ENCODE measurements around the gene PROS1. TPM values are rescaled to one million over a fixed set of nuclear protein-coding genes. Genes with fewer than 3 reads are reported as not detected.
"Not testable (repeated sequence)": the region's sequence is repeated elsewhere in the genome, so short reads cannot be mapped to it uniquely, and the experiment has no call there.

Gene PROS1
- total RNA-seq, 6 experiments from 2014 or later: 157 to 215 (median 183) TPM

- DNase-seq: no peak
- no peaks in the 10 kb centered on the region for H3K9me3 ChIP-seq
- no peak overlapping the region for H3K27ac ChIP-seq
- H3K4me3 ChIP-seq: no peak overlapping the region
- no peak for ATAC-seq
- TF ChIP-seq POLR2A (IDR thresholded peaks at IDR 0.05) (no peak), CTCF (IDR thresholded peaks at IDR 0.05) (no peak)
- WGBS (ENCODE audit: insufficient coverage, low coverage, low lambda C conversion rate, missing lambda C conversion rate): 27% methylated on average over 1 of the region's 3 CpGs
- H3K27me3 ChIP-seq: no peaks in the 10 kb centered on the region
- intact Hi-C loops (cut with DNase I): no loop called here
- peaks cover 0 to 5% (median 2%) of the 10 kb centered on the region in 4 donors for H3K36me3 ChIP-seq
- H3K4me1 ChIP-seq: peaks cover 0 to 11% (median 5%) of the 10 kb centered on the region in 4 donors
Observed at GRCh38 chr3:93969443-93969842, 4.3 kb downstream of the PROS1 start.

DNA sequence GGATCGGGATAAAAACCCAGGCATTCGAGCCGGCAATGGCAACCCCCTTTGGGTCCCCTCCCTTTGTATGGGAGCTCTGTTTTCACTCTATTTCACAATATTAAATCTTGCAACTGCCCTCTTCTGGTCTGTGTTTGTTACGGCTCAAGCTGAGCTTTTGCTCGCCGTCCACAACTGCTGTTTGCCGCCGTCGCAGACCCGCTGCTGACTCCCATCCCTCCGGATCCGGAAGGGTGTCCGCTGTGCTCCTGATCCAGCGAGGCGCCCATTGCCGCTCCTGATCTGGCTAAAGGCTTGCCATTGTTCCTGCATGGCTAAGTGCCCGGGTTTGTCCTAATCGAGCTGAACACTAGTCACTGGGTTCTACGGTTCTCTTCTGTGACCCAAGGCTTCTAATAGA is 8.6 kb downstream of the PROS1 start:
- H3K36me3 ChIP-seq; ATAC-seq; DNase-seq; H3K9me3 ChIP-seq; H3K4me3 ChIP-seq; H3K27me3 ChIP-seq; H3K27ac ChIP-seq; intact Hi-C loops (cut with DNase I): not testable (repeated sequence)
- H3K4me1 ChIP-seq: peaks cover 0 to 31% (median 16%) of the 10 kb centered on the region in 4 donors
- 95% methylated on average over 19 of the region's 19 CpGs for WGBS (ENCODE audit: insufficient coverage, low coverage, low lambda C conversion rate, missing lambda C conversion rate)

DNA sequence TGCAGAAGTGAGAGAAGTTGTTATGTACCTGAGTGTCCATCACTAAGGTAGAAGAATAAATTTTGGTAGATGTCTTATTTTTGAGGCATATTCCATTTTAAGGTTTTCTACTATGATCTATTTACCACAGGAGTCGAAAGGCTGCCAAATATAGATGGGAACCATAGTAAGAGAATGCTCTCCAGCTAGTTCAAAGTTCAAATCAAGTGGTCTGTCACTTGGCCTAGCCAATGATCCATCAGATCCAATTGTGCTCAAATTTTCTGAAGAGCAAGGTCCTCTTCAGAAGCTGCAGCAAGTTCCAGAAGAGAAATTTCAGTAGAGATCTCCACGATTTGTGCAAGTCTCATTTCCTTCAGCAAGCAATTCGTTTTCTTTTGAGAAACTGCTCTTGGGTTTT is 10.9 kb downstream of the PROS1 start:
- DNase-seq (no peak), ATAC-seq (peak in 3 of 4 donors; percentile 27 to 67 (median 53))
- H3K27ac ChIP-seq: peak overlapping the region in 1 of 3 donors; percentile 51
- intact Hi-C loops (cut with DNase I): no loop called here
- peaks cover 0 to 5% (median 3%) of the 10 kb centered on the region in 4 donors for H3K36me3 ChIP-seq
- H3K4me3 ChIP-seq: no peak overlapping the region
- no peaks in the 10 kb centered on the region for H3K9me3 ChIP-seq
- 43% methylated on average over 3 of the region's 3 CpGs for WGBS (ENCODE audit: insufficient coverage, low coverage, low lambda C conversion rate, missing lambda C conversion rate)
- H3K27me3 ChIP-seq: no peaks in the 10 kb centered on the region
- H3K4me1 ChIP-seq: peaks cover 0 to 35% (median 14%) of the 10 kb centered on the region in 4 donors
- TF ChIP-seq POLR2A (IDR thresholded peaks at IDR 0.05): no peak
- TF ChIP-seq CTCF (IDR thresholded peaks at IDR 0.05): no peak

DNA sequence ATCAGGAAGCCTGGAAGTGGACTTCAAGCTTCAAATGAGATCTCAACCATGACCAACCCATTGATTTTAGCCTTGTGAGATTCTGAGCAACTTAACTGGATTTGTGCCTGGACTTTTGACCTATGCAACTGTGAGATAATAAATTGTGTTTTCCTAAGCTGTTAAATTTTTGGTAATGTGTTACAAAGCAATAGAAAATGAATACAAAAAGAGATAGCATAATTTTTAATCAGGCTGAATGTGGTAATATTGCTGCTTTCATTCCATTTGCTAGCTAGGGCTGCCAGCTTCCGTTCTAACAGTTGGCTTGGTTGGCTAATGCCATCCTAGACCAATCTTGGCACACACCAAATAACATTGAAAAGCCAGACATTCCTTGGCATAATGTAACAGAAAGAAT is 12.2 kb downstream of the PROS1 start:
- TF ChIP-seq CTCF (IDR thresholded peaks at IDR 0.05): no peak
- TF ChIP-seq POLR2A (IDR thresholded peaks at IDR 0.05): no peak
- H3K4me1 ChIP-seq: peaks cover 0 to 35% (median 14%) of the 10 kb centered on the region in 4 donors
- ATAC-seq (peak; percentile 81 to 89 (median 88)), DNase-seq (peak in 1 of 3 donors; percentile 61)
- 7% methylated on average over 1 of the region's 1 CpG for WGBS (ENCODE audit: insufficient coverage, low coverage, low lambda C conversion rate, missing lambda C conversion rate)
- peaks cover 0 to 3% (median 2%) of the 10 kb centered on the region in 4 donors for H3K36me3 ChIP-seq
- H3K27me3 ChIP-seq: no peaks in the 10 kb centered on the region
- no peaks in the 10 kb centered on the region for H3K9me3 ChIP-seq
- H3K4me3 ChIP-seq: no peak overlapping the region
- H3K27ac ChIP-seq: peak overlapping the region; percentile 9 to 51 (median 27)
- intact Hi-C loops (cut with DNase I): no loop called here

- intact Hi-C loops (cut with DNase I): no loop called here
- TF ChIP-seq POLR2A (IDR thresholded peaks at IDR 0.05): no peak
- no peak for TF ChIP-seq CTCF (IDR thresholded peaks at IDR 0.05)
- no peak overlapping the region for H3K4me3 ChIP-seq
- no peaks in the 10 kb centered on the region for H3K27me3 ChIP-seq
- no peaks in the 10 kb centered on the region for H3K9me3 ChIP-seq
- DNase-seq (no peak), ATAC-seq (peak in 1 of 4 donors; percentile 11)
- H3K4me1 ChIP-seq: peaks cover 0 to 35% (median 14%) of the 10 kb centered on the region in 4 donors
- H3K27ac ChIP-seq: peak overlapping the region; percentile 9 to 51 (median 27)
- peaks cover 0 to 2% (median under 1%) of the 10 kb centered on the region in 4 donors for H3K36me3 ChIP-seq
- WGBS (ENCODE audit: insufficient coverage, low coverage, low lambda C conversion rate, missing lambda C conversion rate): 33% methylated on average over 1 of the region's 1 CpG
Observed at GRCh38 chr3:93961026-93961425, 12.7 kb downstream of the PROS1 start.

GRCh38 chr3:93949958-93950357 is 23.7 kb downstream of the PROS1 start:
- H3K9me3 ChIP-seq; intact Hi-C loops (cut with DNase I); H3K4me1 ChIP-seq; H3K4me3 ChIP-seq; H3K27me3 ChIP-seq; DNase-seq; H3K36me3 ChIP-seq; H3K27ac ChIP-seq; ATAC-seq: not testable (repeated sequence)
- no CpG with 5 or more reads among the region's 8 CpGs for WGBS (ENCODE audit: insufficient coverage, low coverage, low lambda C conversion rate, missing lambda C conversion rate)

GRCh38 chr3:93937485-93937884 is 36.2 kb downstream of the PROS1 start:
- intact Hi-C loops (cut with DNase I): not testable (repeated sequence)
- ATAC-seq: peak in 1 of 4 donors; percentile 58
- 81% methylated on average over 4 of the region's 6 CpGs for WGBS (ENCODE audit: insufficient coverage, low coverage, low lambda C conversion rate, missing lambda C conversion rate)

More at GRCh38 chr3:93937485-93937884, 36.2 kb downstream of the PROS1 start:
- not testable (repeated sequence) for H3K27ac ChIP-seq, H3K9me3 ChIP-seq, H3K36me3 ChIP-seq, DNase-seq, H3K4me3 ChIP-seq, H3K27me3 ChIP-seq
- H3K4me1 ChIP-seq: peaks cover 0 to 16% (median 7%) of the 10 kb centered on the region in 4 donors

Data from right lobe of liver (tissue), 6 donors.